Measurements from ENCODE around the gene GNG13.

The GNG13 gene

DNA sequence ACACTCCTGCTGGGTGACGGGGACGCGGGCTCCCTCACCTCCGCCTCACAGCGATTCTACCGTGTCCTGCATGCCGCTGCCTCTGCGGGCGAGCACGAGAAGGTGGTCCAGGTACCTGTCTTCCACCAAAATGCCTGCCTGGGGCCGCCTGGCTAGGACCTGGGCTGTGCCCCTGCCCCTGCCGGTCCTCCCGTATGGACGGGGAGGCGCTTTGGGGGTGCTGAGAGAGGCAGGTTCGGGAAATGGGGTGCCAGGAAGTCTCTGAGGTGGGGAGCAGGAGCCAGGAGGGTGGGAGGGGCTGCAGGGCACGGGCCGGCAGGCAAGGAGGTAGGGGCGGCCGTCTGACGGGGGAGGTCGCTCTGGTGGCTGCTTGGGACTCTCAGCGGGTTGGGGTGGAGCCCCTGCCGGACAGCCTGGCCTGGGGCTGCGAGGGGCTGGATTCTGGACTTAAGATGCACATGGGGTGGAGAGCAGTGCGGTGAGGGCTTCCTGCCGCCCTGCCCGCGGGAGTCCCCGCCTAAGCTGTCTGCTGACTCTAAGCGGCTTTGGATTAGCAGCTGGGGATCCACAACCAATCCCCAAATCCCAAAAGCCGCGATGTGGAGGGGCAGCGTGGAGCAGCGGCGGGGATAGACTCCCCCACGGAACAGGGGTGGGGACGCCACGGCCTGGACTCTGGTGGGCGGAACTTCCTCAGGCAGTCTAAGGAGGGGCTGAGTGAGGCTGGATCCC is 6.3 kb downstream of the GNG13 start:
- no peak for DNase-seq (ENCODE audit: low spot score)
- TF ChIP-seq CTCF (IDR thresholded peaks at IDR 0.05; ENCODE audit: extremely low read depth, insufficient read depth, missing control alignments), result no peak
- in situ Hi-C loops (cut with MboI; ENCODE audit: low pct_unique_long_range_greater_than_20kb, low sequenced_read_pairs, unreplicated experiment), result no loop called here

DNA sequence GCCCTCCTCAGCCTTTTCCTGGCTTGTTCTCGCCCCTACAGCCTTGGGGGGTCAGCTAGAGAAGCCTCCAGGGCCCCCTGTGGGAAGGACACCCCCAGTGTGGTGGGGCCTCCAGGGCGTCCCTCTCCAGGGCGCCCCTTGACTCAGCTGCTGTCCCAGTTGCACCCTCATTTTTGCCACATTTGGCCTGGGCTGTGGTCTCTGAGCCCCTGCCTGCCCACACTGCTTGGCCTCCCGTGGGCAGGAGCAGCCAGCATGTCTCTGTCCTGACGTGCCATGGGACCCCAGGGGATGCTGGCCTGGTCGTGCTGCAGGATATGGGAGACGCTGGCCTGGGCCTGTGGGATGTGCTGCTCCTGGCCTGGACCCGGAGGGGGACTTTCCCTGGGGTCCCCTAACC is 7.1 kb downstream of the GNG13 start:
- DNase-seq (ENCODE audit: low spot score), result no peak
- TF ChIP-seq CTCF (IDR thresholded peaks at IDR 0.05; ENCODE audit: extremely low read depth, insufficient read depth, missing control alignments), result no peak
- in situ Hi-C loops (cut with MboI; ENCODE audit: low pct_unique_long_range_greater_than_20kb, low sequenced_read_pairs, unreplicated experiment), result no loop called here

DNA sequence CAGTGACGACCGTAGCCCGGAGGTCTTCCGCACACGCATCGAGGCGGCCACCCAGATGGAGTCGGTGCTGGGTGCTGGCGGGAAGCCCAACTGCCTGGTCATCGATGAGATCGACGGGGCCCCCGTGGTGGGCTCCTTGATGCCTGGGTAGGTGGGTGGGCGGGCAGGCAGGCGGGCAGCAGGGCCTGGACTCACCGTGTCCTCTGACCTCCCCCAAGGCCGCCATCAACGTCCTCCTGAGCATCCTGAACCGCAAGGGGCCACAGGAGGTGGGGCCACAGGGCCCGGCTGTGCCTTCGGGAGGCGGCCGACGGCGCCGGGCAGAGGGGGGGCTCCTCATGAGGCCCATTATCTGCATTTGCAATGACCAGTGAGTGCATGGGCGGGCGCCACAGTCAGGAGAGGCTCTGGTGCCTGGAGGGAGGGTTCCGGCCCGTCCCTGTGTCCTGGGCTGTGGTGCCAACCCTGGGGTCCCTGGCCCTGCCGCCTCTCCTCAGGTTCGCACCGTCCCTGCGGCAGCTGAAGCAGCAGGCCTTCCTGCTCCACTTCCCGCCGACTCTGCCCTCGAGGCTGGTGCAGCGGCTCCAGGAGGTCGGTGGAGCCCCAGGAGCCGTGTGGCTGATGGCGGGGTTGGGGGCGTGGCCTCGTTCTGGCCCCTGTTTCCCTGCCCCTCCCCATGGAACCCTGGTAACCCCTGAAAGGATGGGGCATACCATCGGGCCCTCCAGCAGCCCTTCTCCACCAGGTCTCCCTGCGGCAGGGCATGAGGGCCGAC is 8.1 kb downstream of the GNG13 start:
- TF ChIP-seq CTCF (IDR thresholded peaks at IDR 0.05; ENCODE audit: extremely low read depth, insufficient read depth, missing control alignments), result no peak
- in situ Hi-C loops (cut with MboI; ENCODE audit: low pct_unique_long_range_greater_than_20kb, low sequenced_read_pairs, unreplicated experiment), result no loop called here
- DNase-seq (ENCODE audit: low spot score), result no peak

- in situ Hi-C loops (cut with MboI; ENCODE audit: low pct_unique_long_range_greater_than_20kb, low sequenced_read_pairs, unreplicated experiment), result no loop called here
- no peak for TF ChIP-seq CTCF (IDR thresholded peaks at IDR 0.05; ENCODE audit: extremely low read depth, insufficient read depth, missing control alignments)
- DNase-seq (ENCODE audit: low spot score), result no peak
Observed at GRCh38 chr16:791131-791530, 9.4 kb downstream of the GNG13 start.

DNA sequence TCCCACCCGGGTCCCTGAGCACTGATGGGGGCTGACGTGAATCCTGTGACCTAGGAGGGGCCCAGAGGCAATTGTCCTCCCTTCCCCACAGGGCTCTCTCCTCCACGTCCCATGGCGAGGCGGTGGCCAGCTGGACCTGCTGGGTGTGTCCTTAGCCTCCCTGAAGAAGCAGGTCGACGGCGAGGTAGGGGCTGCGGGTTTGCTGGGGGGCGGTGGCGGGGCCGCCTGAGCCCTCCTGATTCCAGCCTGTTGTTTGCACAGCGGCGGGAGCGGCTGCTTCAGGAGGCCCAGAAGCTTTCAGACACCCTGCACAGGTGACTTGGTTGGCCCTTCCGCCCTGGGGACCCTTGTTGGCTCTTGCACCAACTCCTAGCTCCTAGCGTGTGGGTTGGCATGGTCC is 10.4 kb downstream of the GNG13 start:
- in situ Hi-C loops (cut with MboI; ENCODE audit: low pct_unique_long_range_greater_than_20kb, low sequenced_read_pairs, unreplicated experiment), result no loop called here
- no peak for TF ChIP-seq CTCF (IDR thresholded peaks at IDR 0.05; ENCODE audit: extremely low read depth, insufficient read depth, missing control alignments)

DNA sequence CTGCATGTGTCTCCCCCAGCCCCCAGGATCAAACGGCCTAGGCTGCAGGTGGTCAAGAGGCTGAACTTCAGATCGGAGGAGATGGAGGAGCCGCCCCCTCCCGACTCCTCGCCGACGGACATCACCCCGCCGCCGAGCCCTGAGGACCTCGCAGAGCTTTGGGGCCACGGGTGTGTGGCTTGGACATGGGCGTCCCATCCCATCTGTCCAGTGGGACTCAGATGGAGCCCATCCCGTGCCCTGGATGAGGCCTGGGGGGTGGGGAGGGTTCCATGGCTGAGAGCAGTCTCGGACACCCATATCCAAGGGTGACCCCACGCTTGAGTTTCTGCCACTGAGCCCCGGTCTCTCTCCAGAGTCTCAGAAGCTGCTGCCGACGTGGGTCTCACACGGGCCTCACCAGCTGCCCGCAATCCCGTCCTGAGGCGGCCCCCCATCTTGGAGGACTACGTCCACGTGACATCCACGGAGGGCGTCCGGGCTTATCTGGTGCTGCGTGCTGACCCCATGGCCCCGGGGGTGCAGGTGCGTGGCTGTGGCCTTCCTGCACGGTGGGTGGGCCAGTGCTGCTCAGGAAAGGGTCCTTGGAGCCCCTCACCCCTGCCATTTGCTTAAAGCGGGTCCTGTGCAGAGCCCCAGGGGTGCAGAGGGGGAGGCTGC is 11.2 kb downstream of the GNG13 start:
- DNase-seq (ENCODE audit: low spot score), result no peak
- no peak for TF ChIP-seq CTCF (IDR thresholded peaks at IDR 0.05; ENCODE audit: extremely low read depth, insufficient read depth, missing control alignments)
- in situ Hi-C loops (cut with MboI; ENCODE audit: low pct_unique_long_range_greater_than_20kb, low sequenced_read_pairs, unreplicated experiment), result loop anchor here (5.0 kb wide), 1 partner anchor 77 kb away; no protein-coding TSS in a partner anchor

More for the DNA sequence above, 10.4 kb downstream of the GNG13 start:
- DNase-seq (ENCODE audit: low spot score), result no peak

Measured in GM13977 (cell line).